Epidermal melanocyte (primary cell): ENCODE measurements around the gene OR5AK2.
"Not testable (repeated sequence)": the region's sequence is repeated elsewhere in the genome, so short reads cannot be mapped to it uniquely, and the experiment has no call there.

Source experiments
- DNase-seq: peaks from one replicate; pipeline ENCODE4 v3.0.0; 2011; ENCODE audit warnings: low spot score; ENCODE audit not compliant: insufficient read length

OR5AK2 gene, protein sequence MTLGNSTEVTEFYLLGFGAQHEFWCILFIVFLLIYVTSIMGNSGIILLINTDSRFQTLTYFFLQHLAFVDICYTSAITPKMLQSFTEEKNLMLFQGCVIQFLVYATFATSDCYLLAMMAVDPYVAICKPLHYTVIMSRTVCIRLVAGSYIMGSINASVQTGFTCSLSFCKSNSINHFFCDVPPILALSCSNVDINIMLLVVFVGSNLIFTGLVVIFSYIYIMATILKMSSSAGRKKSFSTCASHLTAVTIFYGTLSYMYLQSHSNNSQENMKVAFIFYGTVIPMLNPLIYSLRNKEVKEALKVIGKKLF

DNA sequence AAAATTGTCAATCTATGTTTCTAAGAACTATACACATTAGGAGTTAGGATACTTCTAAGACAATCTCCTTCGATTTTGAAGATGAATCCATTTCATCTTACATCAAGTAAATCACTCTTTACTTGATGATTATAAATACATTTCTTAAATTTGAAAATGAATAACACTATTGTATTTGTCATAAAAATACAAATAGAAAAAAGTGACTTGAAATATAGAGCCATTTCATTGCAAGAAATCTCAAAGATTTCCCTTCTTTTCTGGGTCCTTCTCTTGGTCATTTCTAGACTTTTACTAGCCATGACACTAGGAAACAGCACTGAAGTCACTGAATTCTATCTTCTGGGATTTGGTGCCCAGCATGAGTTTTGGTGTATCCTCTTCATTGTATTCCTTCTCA is at the start of gene OR5AK2:
TSS of gene OR5AK2 (plus strand) at position 301 of the 400 bp plus-strand sequence. CDS start at position 301, 0 bp downstream.
- DNase-seq, result no peak

- not testable (repeated sequence) for DNase-seq
Observed at GRCh38 chr11:56945526-56945925, 43.2 kb upstream of the OR5AK2 start.

GRCh38 chr11:56948991-56949515 is 39.7 kb upstream of the OR5AK2 start:
- DNase-seq, result no peak

- no peak for DNase-seq
Observed at GRCh38 chr11:56950510-56950909, 38.2 kb upstream of the OR5AK2 start.

DNA sequence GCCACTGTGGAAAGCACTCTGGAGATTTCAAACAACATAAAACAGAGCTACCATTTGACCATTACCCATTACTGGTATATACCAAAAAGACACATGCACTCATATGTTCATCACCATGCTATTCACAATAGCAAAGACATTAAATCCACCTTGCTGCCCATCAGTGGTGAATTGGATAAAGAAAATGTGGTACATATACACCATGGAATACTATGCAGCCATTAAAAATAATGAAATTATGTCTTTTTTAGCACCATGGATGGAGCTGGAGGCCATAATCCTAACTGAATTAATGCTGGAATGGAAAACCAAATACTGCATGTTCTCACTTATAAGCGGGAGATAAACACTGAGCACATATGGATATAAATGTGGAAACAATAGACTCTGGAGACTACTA is 34.8 kb upstream of the OR5AK2 start:
- not testable (repeated sequence) for DNase-seq

DNA sequence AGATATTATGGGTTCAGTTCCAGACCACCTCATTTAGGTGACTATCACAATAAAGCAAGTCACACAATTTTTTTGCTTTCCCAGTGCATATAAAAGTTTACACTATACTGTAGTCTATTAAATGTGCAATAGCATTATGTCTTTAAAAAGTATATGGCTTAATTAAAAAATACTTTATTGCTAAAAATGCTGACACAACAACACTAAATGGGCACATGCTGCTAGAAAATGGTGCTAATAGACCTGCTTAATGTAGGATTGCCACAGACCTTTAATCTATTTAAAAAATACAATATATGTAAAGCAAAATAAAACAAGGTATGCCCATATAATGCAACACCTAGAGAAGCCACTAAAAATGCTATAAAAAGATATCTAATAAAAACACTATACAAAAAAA is 27.1 kb upstream of the OR5AK2 start:
- no peak for DNase-seq

DNA sequence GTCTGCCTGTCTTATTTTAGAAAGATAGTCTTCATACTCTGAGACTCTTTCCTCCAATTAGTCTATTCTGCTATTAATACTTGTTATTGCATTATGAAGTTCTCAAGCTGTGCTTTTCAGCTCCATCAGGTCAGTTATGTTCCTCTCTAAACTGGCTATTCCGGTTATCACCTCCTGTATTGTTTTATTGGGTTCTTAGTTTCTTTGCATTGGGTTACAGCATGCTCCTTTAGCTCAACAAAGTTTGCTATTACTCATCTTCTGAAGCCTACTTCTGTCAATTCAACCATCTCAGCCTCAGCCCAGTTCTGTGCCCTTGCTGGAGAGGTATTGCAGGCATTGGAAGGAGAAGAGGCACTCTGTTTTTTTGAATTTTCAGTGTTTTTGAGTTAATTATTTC is 21.0 kb upstream of the OR5AK2 start:
- DNase-seq, result no peak

GRCh38 chr11:56968524-56968923 is 20.2 kb upstream of the OR5AK2 start:
- DNase-seq, result no peak

GRCh38 chr11:56977314-56977713 is 11.4 kb upstream of the OR5AK2 start:
- DNase-seq, result no peak

- no peak for DNase-seq
Observed at GRCh38 chr11:56990702-56991101, 2.0 kb downstream of the OR5AK2 start.

DNA sequence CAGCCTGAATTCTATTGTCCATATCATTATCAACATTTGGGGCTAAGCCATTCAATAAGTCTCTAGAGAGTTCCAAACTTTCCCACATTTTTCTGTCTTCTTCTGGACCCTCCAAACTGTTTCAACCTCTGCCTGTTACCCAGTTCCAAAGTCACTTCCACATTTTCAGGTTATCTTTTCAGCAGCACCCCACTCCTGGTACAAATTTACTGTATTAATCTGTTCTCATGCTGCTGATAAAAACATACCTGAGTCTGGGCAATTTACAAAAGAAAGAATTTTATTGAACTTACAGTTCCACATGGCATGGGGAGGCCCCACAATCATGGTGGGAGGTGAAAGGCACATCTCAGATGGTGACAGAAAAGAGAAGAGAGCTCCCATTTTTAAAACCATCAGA is 5.8 kb downstream of the OR5AK2 start:
- DNase-seq, result no peak

DNA sequence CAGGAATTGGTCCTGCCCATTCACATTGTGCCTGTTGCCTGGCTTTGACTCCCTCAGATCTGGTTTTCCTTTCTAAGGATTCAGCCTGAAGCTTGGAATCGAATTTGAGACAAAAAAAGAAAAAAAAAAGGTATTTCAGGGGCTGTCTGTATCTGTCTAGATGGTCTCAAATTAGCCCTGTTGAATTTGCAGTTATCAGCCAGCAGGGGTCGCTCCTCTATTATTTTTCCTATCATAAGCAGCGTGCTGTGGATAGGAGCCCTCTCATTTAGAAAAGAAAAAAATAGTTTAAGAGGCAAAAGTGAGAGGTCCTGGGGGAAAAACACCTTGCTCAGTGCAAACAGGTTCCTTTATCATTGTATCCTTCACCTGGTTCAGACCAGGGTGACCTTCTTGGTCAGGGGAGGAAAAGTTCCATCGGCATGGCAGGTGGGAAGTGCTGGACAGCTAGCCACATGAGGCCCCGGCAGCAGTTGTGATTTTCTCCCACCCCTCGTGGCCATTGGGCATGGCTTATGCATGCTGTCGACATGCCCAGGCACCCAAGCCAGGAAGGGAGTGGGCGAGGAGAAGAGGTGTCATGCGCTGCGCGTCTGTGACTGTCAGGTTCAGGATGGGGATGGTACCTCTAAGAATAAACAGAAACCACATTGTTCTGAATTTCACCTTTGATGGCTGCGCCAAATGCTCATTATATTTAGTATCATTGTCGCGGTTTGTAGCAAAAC is 13.1 kb downstream of the OR5AK2 start:
- no peak for DNase-seq

DNA sequence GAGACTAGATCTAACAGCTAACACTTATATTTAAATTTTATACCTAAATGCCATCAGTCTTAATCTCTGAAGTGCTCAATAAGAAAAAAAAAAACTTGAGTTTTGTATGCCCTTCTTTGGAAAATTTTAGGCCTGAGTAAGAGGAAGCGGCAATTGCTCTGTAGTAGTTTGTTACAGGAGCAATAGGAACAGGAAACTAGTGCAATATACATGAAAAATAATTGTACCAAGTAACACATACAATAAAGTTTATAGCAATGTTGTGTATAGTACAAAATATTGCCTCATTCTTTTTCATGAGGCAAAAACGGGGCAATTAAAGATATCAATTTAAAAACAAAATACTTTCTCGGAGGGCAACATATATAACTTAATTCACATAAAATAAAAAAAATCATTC is 19.7 kb downstream of the OR5AK2 start:
- no peak for DNase-seq

DNA sequence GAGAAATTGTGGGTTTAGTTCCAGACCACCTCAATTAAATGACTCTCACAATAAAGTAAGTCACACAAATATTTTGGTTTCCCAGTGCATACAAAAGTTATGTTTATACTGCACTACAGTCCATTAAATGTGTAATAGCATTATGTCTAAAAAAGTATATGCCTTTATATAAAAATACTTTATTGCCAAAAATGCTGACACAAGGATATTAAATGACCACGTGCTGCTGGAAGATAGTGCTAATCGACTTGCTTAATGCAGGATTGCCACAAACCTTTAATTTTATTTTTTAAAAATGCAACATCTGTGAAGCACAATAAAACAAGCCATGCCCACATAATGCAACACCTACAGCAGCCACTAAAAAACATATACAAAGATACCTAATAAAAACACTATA is 27.0 kb downstream of the OR5AK2 start:
- no peak for DNase-seq

DNA sequence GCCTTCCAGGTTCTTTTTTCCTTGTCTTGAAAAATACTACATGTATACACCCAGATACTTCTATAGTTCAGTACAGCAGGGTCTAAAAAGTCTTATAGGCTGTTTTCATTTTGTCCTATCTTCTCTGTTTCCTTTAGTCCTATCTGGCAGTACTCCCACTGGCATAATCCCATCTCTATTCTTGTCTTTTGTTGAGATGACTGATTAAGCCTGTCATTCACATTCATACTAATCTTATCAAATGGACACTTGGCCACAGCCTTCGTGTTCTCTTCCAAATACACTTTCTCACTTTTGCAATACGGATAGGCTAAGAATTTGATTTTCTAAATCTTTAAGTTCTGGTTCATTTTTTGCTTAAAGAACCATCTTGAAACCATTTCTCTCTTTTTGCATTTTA is 42.8 kb downstream of the OR5AK2 start:
- DNase-seq, result no peak
